Neural cell (in vitro differentiated cells): ENCODE results near the gene TCTN1.

Source experiments
- CTCF ChIP-seq: fragments of 450-650 bp; IDR thresholded peaks from 2 replicates; pipeline ENCODE4 v1.5.1; 2014; ENCODE audit warnings: antibody characterized with exemption, mild to moderate bottlenecking, moderate library complexity; ENCODE audit not compliant: poor library complexity, severe bottlenecking
- TAF1 ChIP-seq: IDR thresholded peaks from 2 replicates; pipeline ENCODE4 v1.6.1; 2012; ENCODE audit warnings: low read depth

- no peak for TF ChIP-seq TAF1
- no peak for TF ChIP-seq CTCF
These were observed 16.0 kb upstream of the TCTN1 start for GRCh38 chr12:110597885-110598284.
